ENCODE measurements around the gene S100A7. TPM values are rescaled to one million over a fixed set of nuclear protein-coding genes. Genes with fewer than 3 reads are reported as not detected.

S100A7 gene
- total and polyA plus RNA-seq, 9 of the 15 experiments (the other 6 are each of a cell fraction or from before 2014, with no cell fraction given), result not detected

DNA sequence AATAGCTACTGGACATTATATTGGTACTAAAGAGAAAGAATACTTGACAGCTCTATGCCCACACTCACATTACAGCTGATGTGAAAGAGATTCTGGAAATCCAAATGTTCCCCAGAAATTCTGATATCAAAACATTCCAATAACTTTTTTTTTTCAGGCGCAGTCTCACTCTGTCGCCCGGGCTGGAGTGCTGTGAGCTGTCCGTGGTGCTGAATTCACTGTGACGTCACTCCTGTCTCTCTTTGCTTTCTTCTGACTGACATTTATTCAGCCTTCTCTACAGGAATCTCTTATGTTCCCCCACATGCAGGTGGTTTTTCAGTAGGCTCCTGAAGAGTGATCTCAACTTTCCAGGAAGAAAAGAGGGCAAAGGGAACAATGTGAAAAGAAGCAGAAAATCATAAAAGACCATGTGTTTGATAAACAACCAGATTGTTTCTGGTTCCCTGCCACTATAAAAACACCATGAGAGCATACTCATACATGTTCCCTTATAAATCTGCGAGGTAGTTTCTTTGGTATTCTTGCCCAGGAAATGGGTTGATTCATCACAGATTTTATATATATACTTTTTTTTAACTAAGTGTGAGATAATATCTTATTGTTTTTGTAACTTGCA, 37.9 kb downstream of the S100A7 start (continued):
- TF ChIP-seq, protein P1, sequence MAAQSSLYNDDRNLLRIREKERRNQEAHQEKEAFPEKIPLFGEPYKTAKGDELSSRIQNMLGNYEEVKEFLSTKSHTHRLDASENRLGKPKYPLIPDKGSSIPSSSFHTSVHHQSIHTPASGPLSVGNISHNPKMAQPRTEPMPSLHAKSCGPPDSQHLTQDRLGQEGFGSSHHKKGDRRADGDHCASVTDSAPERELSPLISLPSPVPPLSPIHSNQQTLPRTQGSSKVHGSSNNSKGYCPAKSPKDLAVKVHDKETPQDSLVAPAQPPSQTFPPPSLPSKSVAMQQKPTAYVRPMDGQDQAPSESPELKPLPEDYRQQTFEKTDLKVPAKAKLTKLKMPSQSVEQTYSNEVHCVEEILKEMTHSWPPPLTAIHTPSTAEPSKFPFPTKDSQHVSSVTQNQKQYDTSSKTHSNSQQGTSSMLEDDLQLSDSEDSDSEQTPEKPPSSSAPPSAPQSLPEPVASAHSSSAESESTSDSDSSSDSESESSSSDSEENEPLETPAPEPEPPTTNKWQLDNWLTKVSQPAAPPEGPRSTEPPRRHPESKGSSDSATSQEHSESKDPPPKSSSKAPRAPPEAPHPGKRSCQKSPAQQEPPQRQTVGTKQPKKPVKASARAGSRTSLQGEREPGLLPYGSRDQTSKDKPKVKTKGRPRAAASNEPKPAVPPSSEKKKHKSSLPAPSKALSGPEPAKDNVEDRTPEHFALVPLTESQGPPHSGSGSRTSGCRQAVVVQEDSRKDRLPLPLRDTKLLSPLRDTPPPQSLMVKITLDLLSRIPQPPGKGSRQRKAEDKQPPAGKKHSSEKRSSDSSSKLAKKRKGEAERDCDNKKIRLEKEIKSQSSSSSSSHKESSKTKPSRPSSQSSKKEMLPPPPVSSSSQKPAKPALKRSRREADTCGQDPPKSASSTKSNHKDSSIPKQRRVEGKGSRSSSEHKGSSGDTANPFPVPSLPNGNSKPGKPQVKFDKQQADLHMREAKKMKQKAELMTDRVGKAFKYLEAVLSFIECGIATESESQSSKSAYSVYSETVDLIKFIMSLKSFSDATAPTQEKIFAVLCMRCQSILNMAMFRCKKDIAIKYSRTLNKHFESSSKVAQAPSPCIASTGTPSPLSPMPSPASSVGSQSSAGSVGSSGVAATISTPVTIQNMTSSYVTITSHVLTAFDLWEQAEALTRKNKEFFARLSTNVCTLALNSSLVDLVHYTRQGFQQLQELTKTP (IDR thresholded peaks at IDR 0.05; ENCODE audit: low read depth in 1 of 2, partially characterized antibody in 2 of 2), result peak in 1 of 2 experiments; percentile 95
- TF ChIP-seq DDX20 (tag; IDR thresholded peaks at IDR 0.05; ENCODE audit: low read depth) (no peak), NFYB (IDR thresholded peaks at IDR 0.05; ENCODE audit: extremely low read depth, insufficient read length) (no peak), ZNF766 (CRISPR knock-in tag; conservative IDR thresholded peaks at IDR 0.05) (peak; percentile 58; the same call in 1 of the 2 replicates), CHCHD3 (CRISPR knock-in tag; IDR thresholded peaks at IDR 0.05) (no peak), JUN (IDR thresholded peaks at IDR 0.05; ENCODE audit: borderline replicate concordance, low read depth, low read length) (peak; percentile 54), JUN (CRISPR knock-in tag; IDR thresholded peaks at IDR 0.05; ENCODE audit: borderline replicate concordance) (no peak), MAZ (CRISPR knock-in tag; conservative IDR thresholded peaks at IDR 0.05 in 1 of 2, IDR thresholded peaks at IDR 0.05 in 1 of 2) (peak in 1 of 2 experiments; percentile 66; a peak in 2 of 4 replicates), DMBX1 (CRISPR knock-in tag; IDR thresholded peaks at IDR 0.05; ENCODE audit: borderline replicate concordance) (peak; percentile 62; the same call in 1 of the 2 replicates), ZNF384 (IDR thresholded peaks at IDR 0.05; ENCODE audit: low read depth, low read length) (peak; percentile 76), HLTF (IDR thresholded peaks at IDR 0.05) (no peak), PRMT5 (CRISPR knock-in tag; IDR thresholded peaks at IDR 0.05) (0 out of 2 replicates have a peak, but pooled peaks have one; percentile 33), MIER1 (IDR thresholded peaks at IDR 0.05; ENCODE audit: low read depth) (peak; percentile 97), NBN (IDR thresholded peaks at IDR 0.05; ENCODE audit: low read depth) (0 out of 2 replicates have a peak, but pooled peaks have one; percentile 29), ZFX (CRISPR knock-in tag; IDR thresholded peaks at IDR 0.05) (no peak), EHMT2 (IDR thresholded peaks at IDR 0.05) (peak; percentile 99), NCOA1 (IDR thresholded peaks at IDR 0.05; ENCODE audit: low read depth) (peak; percentile 67; the same call in 1 of the 2 replicates)
- TF ChIP-seq, protein P2, sequence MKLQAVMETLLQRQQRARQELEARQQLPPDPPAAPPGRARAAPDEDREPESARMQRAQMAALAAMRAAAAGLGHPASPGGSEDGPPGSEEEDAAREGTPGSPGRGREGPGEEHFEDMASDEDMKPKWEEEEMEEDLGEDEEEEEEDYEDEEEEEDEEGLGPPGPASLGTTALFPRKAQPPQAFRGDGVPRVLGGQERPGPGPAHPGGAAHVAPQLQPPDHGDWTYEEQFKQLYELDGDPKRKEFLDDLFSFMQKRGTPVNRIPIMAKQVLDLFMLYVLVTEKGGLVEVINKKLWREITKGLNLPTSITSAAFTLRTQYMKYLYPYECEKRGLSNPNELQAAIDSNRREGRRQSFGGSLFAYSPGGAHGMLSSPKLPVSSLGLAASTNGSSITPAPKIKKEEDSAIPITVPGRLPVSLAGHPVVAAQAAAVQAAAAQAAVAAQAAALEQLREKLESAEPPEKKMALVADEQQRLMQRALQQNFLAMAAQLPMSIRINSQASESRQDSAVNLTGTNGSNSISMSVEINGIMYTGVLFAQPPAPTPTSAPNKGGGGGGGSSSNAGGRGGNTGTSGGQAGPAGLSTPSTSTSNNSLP (IDR thresholded peaks at IDR 0.05; ENCODE audit: borderline replicate concordance, low read depth, low read length), result 0 out of 2 replicates have a peak, but pooled peaks have one; percentile 34
- TF ChIP-seq, protein P3, sequence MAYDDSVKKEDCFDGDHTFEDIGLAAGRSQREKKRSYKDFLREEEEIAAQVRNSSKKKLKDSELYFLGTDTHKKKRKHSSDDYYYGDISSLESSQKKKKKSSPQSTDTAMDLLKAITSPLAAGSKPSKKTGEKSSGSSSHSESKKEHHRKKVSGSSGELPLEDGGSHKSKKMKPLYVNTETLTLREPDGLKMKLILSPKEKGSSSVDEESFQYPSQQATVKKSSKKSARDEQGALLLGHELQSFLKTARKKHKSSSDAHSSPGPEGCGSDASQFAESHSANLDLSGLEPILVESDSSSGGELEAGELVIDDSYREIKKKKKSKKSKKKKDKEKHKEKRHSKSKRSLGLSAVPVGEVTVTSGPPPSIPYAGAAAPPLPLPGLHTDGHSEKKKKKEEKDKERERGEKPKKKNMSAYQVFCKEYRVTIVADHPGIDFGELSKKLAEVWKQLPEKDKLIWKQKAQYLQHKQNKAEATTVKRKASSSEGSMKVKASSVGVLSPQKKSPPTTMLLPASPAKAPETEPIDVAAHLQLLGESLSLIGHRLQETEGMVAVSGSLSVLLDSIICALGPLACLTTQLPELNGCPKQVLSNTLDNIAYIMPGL (CRISPR knock-in tag; IDR thresholded peaks at IDR 0.05), result no peak

Measured in K562 (cell line).